Lung microvascular endothelial cell (primary cell): ENCODE measurements around the gene SPCS1. TPM values are rescaled to one million over a fixed set of nuclear protein-coding genes. Genes with fewer than 3 reads are reported as not detected.

Experiments
- DNase-seq, 2 donors: peaks; one replicate each; pipeline versions ENCODE4 v3.0.0 to v3.0.0-alpha.2; 2010; ENCODE audit warnings: low read depth in 2 of 2
- total RNA-seq: library from RNA; depleted of rRNA; stranded (reverse); fragments of >200 nt; gene quantifications from 2 replicates; pipeline ENCODE4 v1.2.1, GENCODE V29; 2014

The SPCS1 gene
- total RNA-seq, 1 donor from 2014 or later, result 30.2 TPM

DNA sequence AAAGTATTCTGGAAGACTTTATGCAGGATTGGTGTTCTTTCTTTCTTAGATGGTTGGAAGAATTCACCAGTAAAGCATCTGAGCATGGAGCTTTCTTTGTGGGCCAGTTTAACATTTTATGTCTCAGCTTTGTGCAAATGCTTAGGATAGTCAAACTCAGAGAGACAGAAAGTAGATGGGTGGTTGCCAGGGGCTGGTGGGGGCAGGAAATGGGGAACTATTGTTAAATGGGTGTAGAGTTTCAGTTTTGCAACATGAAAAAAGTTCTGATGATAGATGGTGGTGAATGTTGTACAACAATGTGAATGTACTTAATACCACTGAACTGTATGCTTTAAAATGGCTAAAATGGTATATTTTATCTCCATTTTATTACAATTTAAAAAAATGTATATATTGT lies 24.8 kb downstream of the SPCS1 start:
- peak; percentile 6 to 82 for DNase-seq

- DNase-seq, result no peak
Measured at GRCh38 chr3:52731590-52731989, 25.7 kb downstream of the SPCS1 start.

GRCh38 chr3:52733256-52733891 lies 27.5 kb downstream of the SPCS1 start:
- DNase-seq, result no peak

DNA sequence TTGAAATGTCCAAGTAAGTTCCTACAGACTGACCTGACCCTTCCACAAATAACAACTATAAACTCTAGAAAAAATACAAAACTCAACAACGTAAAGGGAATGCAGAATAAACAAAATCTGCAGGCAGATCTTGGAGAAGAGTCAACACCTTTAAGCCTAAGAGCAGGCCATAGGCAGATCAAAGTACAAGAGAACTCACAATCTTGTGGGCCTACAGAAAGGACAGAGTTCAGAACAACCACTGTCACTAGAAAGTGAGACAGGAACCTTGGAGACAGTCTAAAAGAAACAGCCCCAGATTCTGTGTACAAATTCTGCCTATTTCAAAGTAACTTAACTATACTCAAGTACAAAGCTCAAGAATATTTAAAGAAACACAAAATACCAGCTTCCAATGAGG lies 33.8 kb downstream of the SPCS1 start:
- DNase-seq, result no peak

DNA sequence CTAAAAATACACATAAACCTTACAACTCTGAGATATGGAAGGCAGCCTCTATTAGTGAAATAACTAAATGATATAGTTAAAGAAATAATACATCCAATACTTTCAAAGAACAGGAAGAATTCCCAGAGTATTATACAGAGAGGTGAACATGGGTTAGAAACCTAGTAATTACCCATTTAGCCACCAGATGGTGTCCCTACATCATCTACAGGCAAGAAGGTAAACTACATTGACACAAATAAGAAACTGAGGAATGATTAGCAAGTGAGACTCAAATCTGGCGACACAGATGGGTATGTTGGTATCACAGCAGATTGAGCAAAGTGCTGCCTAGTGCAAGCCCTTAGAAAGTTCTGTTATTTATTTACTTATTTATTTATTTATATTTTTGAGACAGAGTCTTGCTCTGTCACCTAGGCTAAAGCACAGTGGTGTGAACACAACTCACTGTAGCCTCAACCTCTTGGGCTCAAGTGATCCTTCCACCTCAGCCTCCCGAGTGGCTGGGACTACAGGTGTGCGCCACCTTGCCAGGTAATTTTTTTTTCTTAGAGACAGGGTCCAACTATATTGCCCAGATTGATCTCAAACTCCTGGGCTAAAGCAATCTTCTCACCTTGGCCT lies 36.6 kb downstream of the SPCS1 start:
- peak; percentile 58 to 71 for DNase-seq

DNA sequence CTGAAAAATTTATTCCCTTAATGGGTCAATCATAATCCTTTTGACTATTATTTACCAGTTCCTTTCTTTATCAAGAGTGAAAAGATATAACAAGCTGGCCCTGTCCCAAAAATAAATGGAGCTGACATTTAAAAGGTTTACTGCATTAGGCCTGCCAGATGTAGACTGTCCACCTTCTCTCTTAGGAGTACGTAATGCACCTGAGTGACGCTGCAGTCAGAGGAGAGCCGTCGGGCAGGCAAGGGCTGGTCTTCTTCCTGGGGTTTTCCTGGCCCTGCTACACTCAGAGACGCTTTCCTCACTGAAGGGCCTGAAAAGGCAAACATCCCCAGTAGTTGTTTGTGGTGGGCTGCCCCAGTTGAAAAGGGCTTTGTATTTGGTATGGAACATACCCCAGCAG lies 37.2 kb downstream of the SPCS1 start:
- no peak for DNase-seq

DNA sequence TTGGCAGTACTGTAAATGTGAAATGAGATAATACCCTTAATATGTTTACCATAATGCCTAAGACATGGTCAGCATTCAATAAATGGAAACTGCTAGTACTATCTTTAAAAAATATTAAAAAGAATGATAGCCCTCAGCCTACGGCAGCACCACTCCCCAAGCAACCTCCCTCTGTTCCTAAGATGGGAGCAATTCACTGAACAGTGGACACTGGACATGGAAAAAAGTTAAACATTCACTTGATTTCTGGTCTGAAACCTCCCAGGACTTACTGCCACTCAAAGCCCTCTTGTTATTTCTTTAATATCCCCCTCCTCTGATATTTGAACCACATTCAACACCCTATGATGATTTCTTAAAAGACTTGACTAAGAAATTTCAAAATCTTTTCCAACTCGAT lies 37.8 kb downstream of the SPCS1 start:
- no peak for DNase-seq

GRCh38 chr3:52752045-52752660 lies 46.2 kb downstream of the SPCS1 start:
- DNase-seq, result no peak

- DNase-seq, result no peak
Measured at GRCh38 chr3:52754373-52754772, 48.5 kb downstream of the SPCS1 start.

GRCh38 chr3:52756141-52756540 lies 50.2 kb downstream of the SPCS1 start:
- no peak for DNase-seq

Other genes with a start within 250 kb of the SPCS1 start
- gene STAB1, start 210.8 kb upstream of the SPCS1 start, total RNA-seq, result 136 and 224 TPM in 2 replicates
- 28.4 and 29.0 TPM in 2 replicates for gene NT5DC2, start 172.2 kb upstream of the SPCS1 start, total RNA-seq
- 7.3 and 8.3 TPM in 2 replicates for gene UQCC5, start 169.5 kb upstream of the SPCS1 start, total RNA-seq
- gene PBRM1, start 20.2 kb upstream of the SPCS1 start, total RNA-seq, result 42.7 and 53.2 TPM in 2 replicates
- 47.5 and 63.1 TPM in 2 replicates for gene GNL3, start 20.1 kb upstream of the SPCS1 start, total RNA-seq
- gene GLT8D1, start 315 bp upstream of the SPCS1 start, total RNA-seq, result 41.0 and 47.2 TPM in 2 replicates
- gene NEK4, start 64.8 kb downstream of the SPCS1 start, total RNA-seq, result 7.0 and 12.3 TPM in 2 replicates
- not detected in 2 replicates for gene ITIH1, start 71.5 kb downstream of the SPCS1 start, total RNA-seq
- gene ITIH3, start 88.7 kb downstream of the SPCS1 start, total RNA-seq, result 0.22 and 0.60 TPM in 2 replicates
- gene ITIH4, start 124.6 kb downstream of the SPCS1 start, total RNA-seq, result 0.22 and 0.40 TPM in 2 replicates
- 0.20 TPM in 1 of 2 replicates, not detected in the other for gene MUSTN1, start 128.9 kb downstream of the SPCS1 start, total RNA-seq
- gene STIMATE, start 191.4 kb downstream of the SPCS1 start, total RNA-seq, result 7.0 and 9.7 TPM in 2 replicates